H1 (cell line): Measurements from ENCODE around the gene DPP4. TPM values are rescaled to one million over a fixed set of nuclear protein-coding genes. Genes with fewer than 3 reads are reported as not detected.

Experiments used
- CHD1 ChIP-seq: IDR thresholded peaks from 2 replicates; pipeline ENCODE4 v1.6.1; 2012; ENCODE audit warnings: low read depth, low read length, improper control_type of control experiment
- polyA plus RNA-seq, 7 experiments: library from polyadenylated mRNA; depleted of rRNA in 3 of 7; stranded (reverse) in 5 of 7; unstranded in 2 of 7; fragments of >200 nt in 5 of 7; fragments of 200-250 nt in 2 of 7; gene quantifications; 1 replicate in 5 of 7; 2 replicates in 1 of 7; 4 replicates in 1 of 7; pipeline versions ENCODE4 v1.2.1 to v1.2.3, GENCODE V29; 2011 to 2013; ENCODE audit warnings: missing spikeins in 2 of 7, mixed read lengths in 2 of 7
- total RNA-seq: library from RNA; stranded (reverse); fragmentation: NEBNext Ultra II Directional; extraction: Animal tissue kit (Norgen Biotek cat#: 25700); gene quantifications from 2 replicates; pipeline ENCODE4 v1.2.1, GENCODE V29; 2021
- TF ChIP-seq, protein P1 (sequence below), 3 experiments: IDR thresholded peaks; 1 replicate in 2 of 3; 2 replicates in 1 of 3; pipeline versions ENCODE4 v1.5.1 to v1.6.1; 2011; ENCODE audit warnings: low read length in 3 of 3, mild to moderate bottlenecking in 3 of 3, inconsistent platforms in 2 of 3, low read depth in 1 of 3, moderate library complexity in 1 of 3; ENCODE audit not compliant: insufficient read depth in 1 of 3; ENCODE audit errors: control extremely low read depth in 1 of 3

DPP4 gene
- total and polyA plus RNA-seq, 2 of the 8 experiments (the other 6 are each of a cell fraction or from before 2014, with no cell fraction given): 1.3 to 3.1 TPM

DNA sequence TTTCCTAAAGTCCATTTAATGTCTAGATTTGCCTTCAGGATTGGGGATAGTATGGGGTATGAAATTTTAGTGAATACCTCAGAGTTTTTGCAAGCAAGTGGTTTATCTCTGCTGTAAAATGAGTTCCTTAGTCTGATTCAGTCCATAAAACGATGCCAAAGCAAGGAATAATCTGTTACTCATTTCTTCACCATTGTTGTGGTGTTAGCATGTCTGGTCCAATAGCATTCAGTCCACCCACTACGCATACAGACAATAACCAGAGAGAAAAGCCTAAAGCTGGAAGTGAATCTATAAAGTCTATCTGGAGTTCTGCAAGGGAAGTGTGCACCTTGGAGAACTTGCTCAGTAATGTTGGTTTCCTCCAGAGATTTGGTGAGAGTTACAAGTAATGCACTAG lies 12.9 kb upstream of the DPP4 start (continued):
- TF ChIP-seq, protein P1, sequence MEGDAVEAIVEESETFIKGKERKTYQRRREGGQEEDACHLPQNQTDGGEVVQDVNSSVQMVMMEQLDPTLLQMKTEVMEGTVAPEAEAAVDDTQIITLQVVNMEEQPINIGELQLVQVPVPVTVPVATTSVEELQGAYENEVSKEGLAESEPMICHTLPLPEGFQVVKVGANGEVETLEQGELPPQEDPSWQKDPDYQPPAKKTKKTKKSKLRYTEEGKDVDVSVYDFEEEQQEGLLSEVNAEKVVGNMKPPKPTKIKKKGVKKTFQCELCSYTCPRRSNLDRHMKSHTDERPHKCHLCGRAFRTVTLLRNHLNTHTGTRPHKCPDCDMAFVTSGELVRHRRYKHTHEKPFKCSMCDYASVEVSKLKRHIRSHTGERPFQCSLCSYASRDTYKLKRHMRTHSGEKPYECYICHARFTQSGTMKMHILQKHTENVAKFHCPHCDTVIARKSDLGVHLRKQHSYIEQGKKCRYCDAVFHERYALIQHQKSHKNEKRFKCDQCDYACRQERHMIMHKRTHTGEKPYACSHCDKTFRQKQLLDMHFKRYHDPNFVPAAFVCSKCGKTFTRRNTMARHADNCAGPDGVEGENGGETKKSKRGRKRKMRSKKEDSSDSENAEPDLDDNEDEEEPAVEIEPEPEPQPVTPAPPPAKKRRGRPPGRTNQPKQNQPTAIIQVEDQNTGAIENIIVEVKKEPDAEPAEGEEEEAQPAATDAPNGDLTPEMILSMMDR (IDR thresholded peaks at IDR 0.05; ENCODE audit: control extremely low read depth in 1 of 3, insufficient read depth in 1 of 3, low read depth in 1 of 3, low read length in 3 of 3): no peak
- TF ChIP-seq CHD1: no peak
